Sigmoid colon (tissue), 7 donors: Measurements from ENCODE around the gene LGALS9B. TPM values are rescaled to one million over a fixed set of nuclear protein-coding genes. Genes with fewer than 3 reads are reported as not detected.
A peak's percentile ranks its signal among the peaks of the same experiment; 100 is the strongest.
"Not testable (repeated sequence)": the region's sequence is repeated elsewhere in the genome, so short reads cannot be mapped to it uniquely, and the experiment has no call there.

Experiments
- DNase-seq: peaks from one replicate; pipeline ENCODE4 v3.0.0-alpha.2; 2019
- H3K27ac ChIP-seq, 4 donors: fragments of 200-600 bp; sonication (generic); one replicate each; pipeline ENCODE4 v1.5.1; 2016 to 2019; ENCODE audit warnings: mild to moderate bottlenecking in 1 of 4
- H3K27me3 ChIP-seq, 3 donors: fragments of 200-600 bp; sonication (generic); one replicate each; pipeline ENCODE4 v1.5.1; 2019; ENCODE audit warnings: mild to moderate bottlenecking in 1 of 3
- H3K36me3 ChIP-seq, 4 donors: fragments of 200-600 bp; sonication (generic); one replicate each; pipeline ENCODE4 v1.5.1; 2016 to 2019
- H3K4me1 ChIP-seq, 4 donors: fragments of 200-600 bp; sonication (generic); one replicate each; pipeline ENCODE4 v1.5.1; 2017 to 2019
- H3K4me3 ChIP-seq, 4 donors: fragments of 200-600 bp; sonication (generic); one replicate each; pipeline ENCODE4 v1.5.1; 2017 to 2019; ENCODE audit warnings: mild to moderate bottlenecking in 2 of 4, moderate library complexity in 1 of 4
- H3K9me3 ChIP-seq, 4 donors: fragments of 200-600 bp in 3 of 4; sonication (generic) in 3 of 4; one replicate each; pipeline versions ENCODE4 v1.5.1 to v1.6.1; 2013 to 2019
- WGBS, 2 donors: extraction: QIAGEN DNeasy Blood & Tissue Kit; methylation state at CpG; one replicate each; pipeline ENCODE4 v1.1.7; 2013; 5-methylcytosine and 5-hydroxymethylcytosine counted together
- intact Hi-C: fragments of 100-400 bp; cut with DNase I; formaldehyde crosslinking; loops from one replicate; pipeline ENCODE4 v1.15.1; 2023
- polyA plus RNA-seq, 3 donors: library from polyadenylated mRNA; stranded (reverse); fragments of 200-250 nt; gene quantifications; one replicate each; pipeline ENCODE4 v1.2.3, GENCODE V29; 2013
- small RNA-seq, 3 donors: library from RNA; depleted of rRNA; stranded (forward); fragments of <200 nt; gene quantifications; one replicate each; pipeline ENCODE3, GENCODE V24; 2016
- total RNA-seq, 4 donors: library from RNA; depleted of rRNA; stranded (reverse); fragments of >200 nt; gene quantifications; one replicate each; pipeline ENCODE4 v1.1.0, GENCODE V29; 2016
- donor health status: healthy with polysubstance abuse.
- donor health status: Bipolar disorder and iron deficiency.
- donor health status: healthy.

LGALS9B gene
- total and polyA plus RNA-seq, 7 donors, result 8.8 to 31.2 (median 13.6) TPM; not detected in 4

- H3K36me3 ChIP-seq, H3K4me3 ChIP-seq, H3K4me1 ChIP-seq, DNase-seq, H3K27ac ChIP-seq, H3K9me3 ChIP-seq, intact Hi-C loops, H3K27me3 ChIP-seq: not testable (repeated sequence)
- no CpG with 5 or more reads among the region's 5 CpGs for WGBS, 2 donors
Measured at GRCh38 chr17:20422826-20423225, 44.5 kb downstream of the LGALS9B start.

GRCh38 chr17:20418838-20419237 lies 48.5 kb downstream of the LGALS9B start:
- H3K4me1 ChIP-seq, H3K27ac ChIP-seq, H3K27me3 ChIP-seq, H3K4me3 ChIP-seq, DNase-seq, intact Hi-C loops, H3K36me3 ChIP-seq, H3K9me3 ChIP-seq: not testable (repeated sequence)
- WGBS, 2 donors, result 94 to 97% methylated on average over 6 to 8 of the region's 8 CpGs

DNA sequence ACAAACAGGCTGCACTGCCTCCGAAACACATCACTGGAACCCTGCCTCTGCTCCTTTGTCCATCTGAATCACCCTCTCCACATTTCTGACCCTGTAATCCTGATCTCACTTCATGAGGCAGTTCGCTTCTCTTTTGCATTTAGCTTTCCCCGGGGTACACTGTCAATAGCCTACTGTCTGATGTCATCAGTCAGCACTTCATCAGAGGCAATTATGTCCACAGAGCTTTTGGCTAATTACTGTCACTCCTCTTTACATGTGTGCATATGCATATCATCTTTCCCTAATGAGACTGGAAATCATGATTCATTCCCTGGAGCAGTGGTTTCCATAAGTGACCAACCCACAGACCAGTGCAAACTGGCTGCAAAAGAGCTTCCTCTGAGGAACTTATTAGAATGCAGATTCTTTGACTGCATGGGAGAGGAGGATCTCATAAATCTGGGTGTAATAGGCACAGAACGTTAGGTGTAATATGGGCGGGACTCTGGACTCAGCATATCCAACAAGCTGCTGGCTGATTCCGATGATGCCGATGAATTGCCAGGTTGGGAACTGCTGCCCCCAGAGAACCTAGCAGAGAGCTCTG lies 49.8 kb downstream of the LGALS9B start:
- intact Hi-C loops, H3K9me3 ChIP-seq: not testable (repeated sequence)
- WGBS, 2 donors, result 93 to 99% methylated on average over 4 of the region's 7 CpGs

GRCh38 chr17:20416381-20416911 lies 50.9 kb downstream of the LGALS9B start:
- DNase-seq, intact Hi-C loops, H3K4me1 ChIP-seq, H3K27me3 ChIP-seq, H3K36me3 ChIP-seq, H3K9me3 ChIP-seq, H3K4me3 ChIP-seq, H3K27ac ChIP-seq: not testable (repeated sequence)
- 87 to 88% methylated on average over 7 of the region's 8 CpGs for WGBS, 2 donors

More for the DNA sequence above, 49.8 kb downstream of the LGALS9B start:
- not testable (repeated sequence) for H3K27me3 ChIP-seq, H3K4me3 ChIP-seq, H3K4me1 ChIP-seq, DNase-seq, H3K27ac ChIP-seq, H3K36me3 ChIP-seq

GRCh38 chr17:20415479-20415878 lies 51.9 kb downstream of the LGALS9B start:
- H3K4me1 ChIP-seq, H3K27me3 ChIP-seq, DNase-seq, H3K9me3 ChIP-seq, H3K4me3 ChIP-seq, H3K36me3 ChIP-seq, intact Hi-C loops, H3K27ac ChIP-seq: not testable (repeated sequence)
- WGBS, 2 donors, result no CpG with 5 or more reads among the region's 5 CpGs

DNA sequence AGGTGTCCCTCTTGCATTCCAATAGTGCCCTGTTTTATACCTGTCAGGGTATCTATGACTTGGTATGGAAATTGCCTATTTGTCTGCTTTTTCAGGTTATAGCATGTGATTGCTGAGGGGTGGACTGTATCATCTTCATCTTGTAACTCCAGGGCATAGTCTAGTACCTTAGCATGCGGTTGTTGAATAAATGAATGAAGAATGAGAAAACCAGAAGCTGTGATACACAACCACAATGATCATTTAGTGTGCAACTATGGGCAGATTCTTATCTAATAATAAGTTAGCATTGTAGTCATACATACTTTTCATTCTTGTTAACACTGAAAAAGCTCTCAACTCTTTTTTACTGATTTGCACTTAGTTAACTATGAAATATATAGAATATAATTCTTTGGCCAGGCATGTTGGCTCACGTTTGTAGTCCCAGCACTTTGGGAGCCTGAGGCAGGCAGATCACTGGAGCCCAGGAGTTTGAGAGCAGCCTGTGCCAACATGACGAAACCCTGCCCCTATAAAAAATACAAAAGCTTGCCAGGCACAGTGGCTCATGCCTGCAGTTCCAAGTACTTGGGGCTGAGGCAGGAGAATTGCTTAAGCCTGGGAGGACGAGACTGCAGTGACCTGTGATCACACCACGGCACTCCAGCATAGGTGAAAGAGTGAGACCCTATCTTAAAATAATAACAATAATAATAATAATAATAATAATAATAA lies 65.9 kb downstream of the LGALS9B start:
- DNase-seq, intact Hi-C loops, H3K9me3 ChIP-seq, H3K4me1 ChIP-seq, H3K27me3 ChIP-seq, H3K36me3 ChIP-seq, H3K4me3 ChIP-seq: not testable (repeated sequence)
- H3K27ac ChIP-seq, result peak overlapping the region in 1 of 4 donors; percentile 14
- WGBS, 2 donors, result 91 to 93% methylated on average over 1 to 2 of the region's 5 CpGs

DNA sequence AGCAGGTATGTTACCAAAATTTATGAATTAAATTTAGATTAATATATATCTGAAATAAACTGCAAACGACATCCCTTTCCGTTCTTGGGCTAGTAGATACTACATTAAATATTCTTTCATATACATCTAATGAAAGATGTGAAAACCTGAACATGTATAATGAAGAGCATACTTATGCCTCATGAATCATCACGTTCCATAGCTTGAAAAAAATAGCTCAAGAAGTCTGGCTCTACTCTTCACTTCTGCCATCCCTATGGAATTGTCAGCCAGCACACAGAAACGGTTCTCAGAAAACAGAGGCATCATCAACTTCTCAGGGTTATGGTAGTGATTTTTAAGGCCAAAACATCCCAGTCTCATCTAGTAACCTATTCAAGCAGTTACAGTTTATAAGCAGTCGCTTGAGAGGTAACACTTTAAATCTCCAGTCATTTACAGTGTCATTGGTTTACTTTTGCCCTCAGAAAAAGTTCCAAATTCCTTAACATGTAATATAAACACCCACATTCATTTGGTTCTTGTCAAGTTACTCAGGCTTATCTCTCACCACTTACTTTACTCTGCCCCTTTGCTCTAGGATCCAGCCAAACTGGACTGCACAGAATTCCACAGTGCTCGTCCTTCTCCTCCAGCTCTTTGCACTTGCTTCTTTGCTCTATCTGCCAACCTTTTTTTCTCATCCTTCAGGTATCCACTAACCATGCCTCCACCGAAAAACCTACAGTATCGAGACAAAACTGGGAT lies 66.6 kb downstream of the LGALS9B start:
- H3K27me3 ChIP-seq, H3K4me3 ChIP-seq, H3K36me3 ChIP-seq, intact Hi-C loops, DNase-seq, H3K9me3 ChIP-seq, H3K4me1 ChIP-seq: not testable (repeated sequence)
- WGBS, 2 donors, result 88 to 90% methylated on average over 5 of the region's 8 CpGs
- H3K27ac ChIP-seq, result peak overlapping the region in 1 of 4 donors; percentile 14

Small RNAs within 50 kb of the gene (small RNA-seq; reads per million reads assigned to genes)
- 0 reads per million in 3 donors for gene YWHAEP3

Other genes with a start within 250 kb of the LGALS9B start
- not detected for gene CDRT15L2, start 112.2 kb upstream of the LGALS9B start, total RNA-seq
- not detected for gene CDRT15L2, start 112.2 kb upstream of the LGALS9B start, polyA plus RNA-seq